Neural cell (in vitro differentiated cells): ENCODE results near the gene SLC25A45. TPM values are rescaled to one million over a fixed set of nuclear protein-coding genes. Genes with fewer than 3 reads are reported as not detected.

ENCODE experiments used
- H2AFZ ChIP-seq: fragments of 200-600, 300-800 bp; sonication (generic), shearing (Covaris generic); 2 replicates; pipeline ENCODE4 v1.6.0; 2014; ENCODE audit warnings: low read depth, mild to moderate bottlenecking, antibody characterized with exemption, low read length, moderate library complexity
- H3F3A ChIP-seq: fragments of 200-600 bp; shearing (Covaris generic); 2 replicates; pipeline ENCODE4 v1.6.1; 2016; ENCODE audit warnings: mild to moderate bottlenecking, moderate library complexity, mixed read lengths, antibody characterized with exemption, low read length; ENCODE audit not compliant: insufficient read depth, poor library complexity, severe bottlenecking
- H3K27ac ChIP-seq: fragments of 200-600, 300-800 bp; sonication (generic), shearing (Covaris generic); 2 replicates; pipeline ENCODE4 v1.5.1; 2014; ENCODE audit warnings: mild to moderate bottlenecking, low read length, moderate library complexity
- H3K27me3 ChIP-seq: fragments of 300-800, 200-600 bp; sonication (generic), shearing (Covaris generic); 2 replicates; pipeline ENCODE4 v1.6.0; 2014; ENCODE audit warnings: mild to moderate bottlenecking, low read depth, low read length, moderate library complexity; ENCODE audit not compliant: insufficient read depth
- H3K36me3 ChIP-seq: fragments of 300-800, 200-600 bp; sonication (generic), shearing (Covaris generic); 2 replicates; pipeline ENCODE4 v1.5.1; 2014; ENCODE audit warnings: mild to moderate bottlenecking, antibody characterized with exemption, low read length, moderate library complexity; ENCODE audit not compliant: insufficient read depth
- H3K4me2 ChIP-seq: fragments of 300-800, 200-600 bp; sonication (generic), shearing (Covaris generic); 2 replicates; pipeline ENCODE4 v1.6.0; 2014; ENCODE audit warnings: mild to moderate bottlenecking, low read length
- H3K4me3 ChIP-seq: fragments of 300-800, 200-600 bp; sonication (generic), shearing (Covaris generic); 2 replicates; pipeline ENCODE4 v1.5.1; 2014; ENCODE audit warnings: mild to moderate bottlenecking, low read length, moderate library complexity
- H3K79me2 ChIP-seq: fragments of 200-600 bp; shearing (Covaris generic); replicated peaks from 2 replicates; pipeline ENCODE4 v1.6.0; 2014; ENCODE audit warnings: mild to moderate bottlenecking, low read length, moderate library complexity; ENCODE audit not compliant: insufficient read depth
- H3K9ac ChIP-seq: fragments of 300-800, 200-600 bp; sonication (generic), shearing (Covaris generic); 2 replicates; pipeline ENCODE4 v1.6.1; 2016; ENCODE audit warnings: mild to moderate bottlenecking, low read length, mixed read lengths
- H3K9me2 ChIP-seq: fragments of 200-600 bp; shearing (Covaris generic); 2 replicates; pipeline ENCODE4 v1.6.1; 2016; ENCODE audit warnings: mild to moderate bottlenecking, low read length, mixed read lengths; ENCODE audit not compliant: insufficient read depth
- H3K9me3 ChIP-seq: fragments of 200-600, 300-800 bp; sonication (generic), shearing (Covaris generic); 2 replicates; pipeline ENCODE4 v1.6.1; 2016; ENCODE audit warnings: mild to moderate bottlenecking, mixed run types, low read length, moderate library complexity, mixed read lengths
- H4K20me1 ChIP-seq: fragments of 200-600 bp; shearing (Covaris generic); 2 replicates; pipeline ENCODE4 v1.6.1; 2016; ENCODE audit warnings: mild to moderate bottlenecking, mixed run types; ENCODE audit not compliant: insufficient read depth
- CTCF ChIP-seq: fragments of 450-650 bp; IDR thresholded peaks from 2 replicates; pipeline ENCODE4 v1.5.1; 2014; ENCODE audit warnings: antibody characterized with exemption, mild to moderate bottlenecking, moderate library complexity; ENCODE audit not compliant: poor library complexity, severe bottlenecking
- EP300 ChIP-seq: fragments of 450-650 bp; conservative IDR thresholded peaks from 2 replicates; pipeline ENCODE4 v1.6.1; 2014; ENCODE audit warnings: antibody characterized with exemption, mild to moderate bottlenecking, moderate library complexity; ENCODE audit not compliant: poor library complexity, severe bottlenecking
- EZH2 ChIP-seq: fragments of 200-600, 300-800 bp; shearing (Covaris generic), sonication (generic); IDR thresholded peaks from 2 replicates; pipeline ENCODE4 v1.6.1; 2014; ENCODE audit warnings: antibody characterized with exemption, low read length, borderline replicate concordance, mild to moderate bottlenecking; ENCODE audit not compliant: insufficient read depth, poor library complexity, severe bottlenecking
- MXI1 ChIP-seq: fragments of 450-650 bp; conservative IDR thresholded peaks from 2 replicates; pipeline ENCODE4 v1.6.1; 2014; ENCODE audit warnings: antibody characterized with exemption, mild to moderate bottlenecking; ENCODE audit not compliant: poor library complexity, severe bottlenecking
- POLR2AphosphoS5 ChIP-seq: IDR thresholded peaks from 2 replicates; pipeline ENCODE4 v1.6.1; 2012
- RAD21 ChIP-seq: fragments of 450-650 bp; conservative IDR thresholded peaks from 2 replicates; pipeline ENCODE4 v1.6.1; 2014; ENCODE audit warnings: antibody characterized with exemption, mild to moderate bottlenecking, moderate library complexity
- REST ChIP-seq: IDR thresholded peaks from 2 replicates; pipeline ENCODE4 v1.6.1; 2012; ENCODE audit warnings: borderline replicate concordance
- SMC3 ChIP-seq: fragments of 450-650 bp; conservative IDR thresholded peaks from 2 replicates; pipeline ENCODE4 v1.6.1; 2014; ENCODE audit warnings: antibody characterized with exemption, mild to moderate bottlenecking, moderate library complexity; ENCODE audit not compliant: poor library complexity
- TAF1 ChIP-seq: IDR thresholded peaks from 2 replicates; pipeline ENCODE4 v1.6.1; 2012; ENCODE audit warnings: low read depth
- polyA minus RNA-seq: library from RNA; depleted of rRNA, polyadenylated mRNA; stranded (reverse); fragments of >200 nt; gene quantifications from 2 replicates; pipeline ENCODE4 v1.2.3, GENCODE V29; 2014
- polyA plus RNA-seq: library from polyadenylated mRNA; depleted of rRNA; stranded (reverse); fragments of >200 nt; gene quantifications from 2 replicates; pipeline ENCODE4 v1.2.3, GENCODE V29; 2014

The SLC25A45 gene
- polyA plus RNA-seq: 0.66 TPM in 1 of 2 replicates, not detected in the other
- not detected in 2 replicates for polyA minus RNA-seq

- H3K27ac ChIP-seq: no peak within 1 kb of the TSS
- H2AFZ ChIP-seq: no peak within 1 kb of the TSS
- peaks cover 6% of the 10 kb centered on the region for H3K79me2 ChIP-seq
- H3K9me3 ChIP-seq: no peaks in the 10 kb centered on the region
- TF ChIP-seq CTCF (no peak), POLR2AphosphoS5 (no peak), EP300 (no peak), REST (no peak), RAD21 (no peak), MXI1 (no peak), EZH2 (no peak), SMC3 (no peak), TAF1 (no peak)
- no peaks in the 10 kb centered on the region for H3F3A ChIP-seq
- no peaks in the 10 kb centered on the region for H4K20me1 ChIP-seq
- H3K27me3 ChIP-seq: no peaks in the 10 kb centered on the region
- no peak within 1 kb of the TSS for H3K4me3 ChIP-seq
- H3K4me2 ChIP-seq: no peak within 1 kb of the TSS
- no peak within 1 kb of the TSS for H3K9ac ChIP-seq
- H3K36me3 ChIP-seq: no peaks in the 10 kb centered on the region
- no peaks in the 10 kb centered on the region for H3K9me2 ChIP-seq
Measured at GRCh38 chr11:65382033-65382803, at the start of gene SLC25A45. Gene SLC25A45 (minus strand): TSS chr11:65382646. CDS start chr11:65381951, 695 bp downstream.

GRCh38 chr11:65431451-65432099, 49.1 kb upstream of the SLC25A45 start:
- H3K27ac ChIP-seq: no peak overlapping the region
- H3K36me3 ChIP-seq: no peaks in the 10 kb centered on the region
- H3K79me2 ChIP-seq: peaks cover 13% of the 10 kb centered on the region
- H3K9me2 ChIP-seq: no peaks in the 10 kb centered on the region
- no peaks in the 10 kb centered on the region for H4K20me1 ChIP-seq
- no peak overlapping the region for H3K9ac ChIP-seq
- no peak overlapping the region for H3K4me3 ChIP-seq
- H3K27me3 ChIP-seq: no peaks in the 10 kb centered on the region
- H3F3A ChIP-seq: no peaks in the 10 kb centered on the region
- H2AFZ ChIP-seq: no peak overlapping the region
- H3K4me2 ChIP-seq: no peak overlapping the region
- no peaks in the 10 kb centered on the region for H3K9me3 ChIP-seq
- TF ChIP-seq MXI1 (no peak), REST (no peak), RAD21 (no peak), POLR2AphosphoS5 (no peak), SMC3 (no peak), EZH2 (no peak), EP300 (no peak), TAF1 (no peak), CTCF (no peak)
